ENCODE results near the gene MINDY1. TPM values are rescaled to one million over a fixed set of nuclear protein-coding genes. Genes with fewer than 3 reads are reported as not detected.

The MINDY1 gene
- total RNA-seq, 1 donor from 2014 or later, result 27.4 TPM

- intact Hi-C loops (cut with micrococcal nuclease), result no loop called here
These were observed 35.7 kb downstream of the MINDY1 start for GRCh38 chr1:150970808-150971582.

GRCh38 chr1:150969626-150970025 lies 37.1 kb downstream of the MINDY1 start:
- intact Hi-C loops (cut with micrococcal nuclease), result no loop called here

GRCh38 chr1:150968491-150968890 lies 38.2 kb downstream of the MINDY1 start:
- intact Hi-C loops (cut with micrococcal nuclease), result no loop called here

GRCh38 chr1:150967936-150968335 lies 38.8 kb downstream of the MINDY1 start:
- intact Hi-C loops (cut with micrococcal nuclease), result no loop called here

- intact Hi-C loops (cut with micrococcal nuclease), result no loop called here
These were observed 40.7 kb downstream of the MINDY1 start for GRCh38 chr1:150966011-150966410.

- intact Hi-C loops (cut with micrococcal nuclease), result no loop called here
These were observed 41.1 kb downstream of the MINDY1 start for GRCh38 chr1:150965605-150966004.

GRCh38 chr1:150964164-150964489 lies 42.6 kb downstream of the MINDY1 start:
- intact Hi-C loops (cut with micrococcal nuclease), result no loop called here

GRCh38 chr1:150963321-150964163 lies 43.2 kb downstream of the MINDY1 start:
- intact Hi-C loops (cut with micrococcal nuclease), result no loop called here

GRCh38 chr1:150961756-150962155 lies 44.9 kb downstream of the MINDY1 start:
- intact Hi-C loops (cut with micrococcal nuclease), result no loop called here

GRCh38 chr1:150960646-150961045 lies 46.1 kb downstream of the MINDY1 start:
- intact Hi-C loops (cut with micrococcal nuclease), result no loop called here

- intact Hi-C loops (cut with micrococcal nuclease), result no loop called here
These were observed 49.0 kb downstream of the MINDY1 start for GRCh38 chr1:150957666-150958065.

GRCh38 chr1:150955280-150955679 lies 51.4 kb downstream of the MINDY1 start:
- intact Hi-C loops (cut with micrococcal nuclease), result no loop called here

GRCh38 chr1:150954708-150955107 lies 52.0 kb downstream of the MINDY1 start:
- intact Hi-C loops (cut with micrococcal nuclease), result no loop called here

Other genes with a start within 250 kb of the MINDY1 start
- gene CTSS, start 241.1 kb downstream of the MINDY1 start, total RNA-seq, result 100 and 101 TPM in 2 replicates
- 3.8 and 4.2 TPM in 2 replicates for gene CTSK, start 198.6 kb downstream of the MINDY1 start, total RNA-seq
- 33.6 and 34.3 TPM in 2 replicates for gene ARNT, start 130.3 kb downstream of the MINDY1 start, total RNA-seq
- not detected in 2 replicates for gene CTXND2, start 119.8 kb downstream of the MINDY1 start, total RNA-seq
- 52.4 and 65.0 TPM in 2 replicates for gene SETDB1, start 80.5 kb downstream of the MINDY1 start, total RNA-seq
- gene CERS2, start 32.1 kb downstream of the MINDY1 start, total RNA-seq, result 175 and 180 TPM in 2 replicates
- not detected in 2 replicates for gene ANXA9, start 24.6 kb downstream of the MINDY1 start, total RNA-seq
- 17.5 and 17.7 TPM in 2 replicates for gene PRUNE1, start 1.5 kb upstream of the MINDY1 start, total RNA-seq
- 0.95 and 2.6 TPM in 2 replicates for gene BNIPL, start 29.7 kb upstream of the MINDY1 start, total RNA-seq
- gene C1orf56, start 40.8 kb upstream of the MINDY1 start, total RNA-seq, result 1.0 and 1.2 TPM in 2 replicates
- gene CDC42SE1, start 52.7 kb upstream of the MINDY1 start, total RNA-seq, result 370 and 379 TPM in 2 replicates
- gene MLLT11, start 53.5 kb upstream of the MINDY1 start, total RNA-seq, result 3.7 and 3.9 TPM in 2 replicates
- gene GABPB2, start 63.9 kb upstream of the MINDY1 start, total RNA-seq, result 27.5 and 28.6 TPM in 2 replicates
- gene SEMA6C, start 139.7 kb upstream of the MINDY1 start, total RNA-seq, result 1.1 and 2.2 TPM in 2 replicates
- gene TNFAIP8L2, start 149.7 kb upstream of the MINDY1 start, total RNA-seq, result 34.5 and 37.2 TPM in 2 replicates
- gene LYSMD1, start 159.0 kb upstream of the MINDY1 start, total RNA-seq, result 2.9 and 3.3 TPM in 2 replicates
- gene SCNM1, start 159.2 kb upstream of the MINDY1 start, total RNA-seq, result 66.5 and 74.8 TPM in 2 replicates
- gene TMOD4, start 169.1 kb upstream of the MINDY1 start, total RNA-seq, result 2.7 and 4.5 TPM in 2 replicates
- gene VPS72, start 183.3 kb upstream of the MINDY1 start, total RNA-seq, result 72.0 and 80.4 TPM in 2 replicates
- 72.1 and 74.9 TPM in 2 replicates for gene PIP5K1A, start 191.7 kb upstream of the MINDY1 start, total RNA-seq
- gene PSMD4, start 247.8 kb upstream of the MINDY1 start, total RNA-seq, result 200 and 204 TPM in 2 replicates

Measured in T-helper 1 cell treated with Interleukin-12 subunit alpha and Interleukin-12 subunit beta and Interleukin-4 antibody, amounts not matched to agents 30 ng/mL and 1 ng/mL, for 36 hours (primary cell).